SJCRH30 (cell line): ENCODE data around the gene PNMA8C. TPM values are rescaled to one million over a fixed set of nuclear protein-coding genes. Genes with fewer than 3 reads are reported as not detected.
"Not testable (repeated sequence)": the region's sequence is repeated elsewhere in the genome, so short reads cannot be mapped to it uniquely, and the experiment has no call there.

Experiments
- DNase-seq, 2 experiments: peaks; one replicate each; pipeline ENCODE4 v3.0.0-alpha.2; 2015 to 2020
- H3K27ac ChIP-seq: fragments of 250-450 bp; sonication (Bioruptor Pico); 2 replicates; pipeline ENCODE4 v1.5.1; 2020; ENCODE audit warnings: mild to moderate bottlenecking, moderate library complexity
- H3K27me3 ChIP-seq: fragments of 250-450 bp; sonication (Bioruptor Pico); 2 replicates; pipeline ENCODE4 v1.5.1; 2020; ENCODE audit warnings: mild to moderate bottlenecking, moderate library complexity
- H3K36me3 ChIP-seq: fragments of 250-450 bp; sonication (Bioruptor Pico); 2 replicates; pipeline ENCODE4 v1.5.1; 2020; ENCODE audit warnings: mild to moderate bottlenecking, moderate library complexity
- H3K4me1 ChIP-seq: fragments of 250-450 bp; sonication (Bioruptor Pico); 2 replicates; pipeline ENCODE4 v1.5.1; 2020; ENCODE audit warnings: mild to moderate bottlenecking, moderate library complexity
- H3K4me3 ChIP-seq: fragments of 250-450 bp; sonication (Bioruptor Pico); 2 replicates; pipeline ENCODE4 v1.5.1; 2020; ENCODE audit warnings: mild to moderate bottlenecking, moderate library complexity
- H3K9me3 ChIP-seq: fragments of 250-450 bp; sonication (Bioruptor Pico); replicated peaks from 2 replicates; pipeline ENCODE4 v1.5.1; 2020; ENCODE audit warnings: mild to moderate bottlenecking, moderate library complexity
- total RNA-seq: library from RNA; depleted of rRNA; stranded (reverse); fragments of >200 nt; shearing (Covaris generic); gene quantifications from 2 replicates; pipeline ENCODE4 v1.2.3, GENCODE V29; 2014

Gene PNMA8C
- total RNA-seq, 1 experiment from 2014 or later, result 0.02 TPM

GRCh38 chr19:46411088-46411924 lies 17.4 kb downstream of the PNMA8C start:
- H3K9me3 ChIP-seq, result no peaks in the 10 kb centered on the region
- H3K36me3 ChIP-seq, result peaks cover 9% of the 10 kb centered on the region
- H3K27ac ChIP-seq, result no peak overlapping the region
- H3K27me3 ChIP-seq, result no peaks in the 10 kb centered on the region
- no peak for DNase-seq
- H3K4me3 ChIP-seq, result peak overlapping the region; percentile 77
- peaks cover 5% of the 10 kb centered on the region; the same call in 1 of the 2 replicates for H3K4me1 ChIP-seq

GRCh38 chr19:46410205-46411087 lies 18.3 kb downstream of the PNMA8C start:
- DNase-seq, result no peak
- peaks cover 9% of the 10 kb centered on the region for H3K36me3 ChIP-seq
- H3K4me1 ChIP-seq, result peaks cover 6% of the 10 kb centered on the region; the same call in 1 of the 2 replicates
- no peak overlapping the region for H3K27ac ChIP-seq
- no peak overlapping the region for H3K4me3 ChIP-seq
- no peaks in the 10 kb centered on the region for H3K9me3 ChIP-seq
- H3K27me3 ChIP-seq, result no peaks in the 10 kb centered on the region

- no peak for DNase-seq
- H3K9me3 ChIP-seq, result no peaks in the 10 kb centered on the region
- peaks cover 6% of the 10 kb centered on the region; the same call in 1 of the 2 replicates for H3K4me1 ChIP-seq
- no peaks in the 10 kb centered on the region for H3K27me3 ChIP-seq
- H3K4me3 ChIP-seq, result no peak overlapping the region
- H3K27ac ChIP-seq, result no peak overlapping the region
- peaks cover 9% of the 10 kb centered on the region for H3K36me3 ChIP-seq
Measured at GRCh38 chr19:46409191-46409590, 19.5 kb downstream of the PNMA8C start.

GRCh38 chr19:46408664-46409039 lies 20.1 kb downstream of the PNMA8C start:
- peaks cover 9% of the 10 kb centered on the region for H3K36me3 ChIP-seq
- no peaks in the 10 kb centered on the region for H3K9me3 ChIP-seq
- no peaks in the 10 kb centered on the region for H3K27me3 ChIP-seq
- peaks cover 6% of the 10 kb centered on the region; the same call in 1 of the 2 replicates for H3K4me1 ChIP-seq
- no peak for DNase-seq
- H3K27ac ChIP-seq, result no peak overlapping the region
- H3K4me3 ChIP-seq, result no peak overlapping the region

- H3K4me1 ChIP-seq, result peaks cover 6% of the 10 kb centered on the region; the same call in 1 of the 2 replicates
- no peak for DNase-seq
- H3K9me3 ChIP-seq, result no peaks in the 10 kb centered on the region
- H3K4me3 ChIP-seq, result no peak overlapping the region
- H3K27me3 ChIP-seq, result no peaks in the 10 kb centered on the region
- H3K27ac ChIP-seq, result no peak overlapping the region
- H3K36me3 ChIP-seq, result peaks cover 9% of the 10 kb centered on the region
Measured at GRCh38 chr19:46407856-46408663, 20.7 kb downstream of the PNMA8C start.

GRCh38 chr19:46406976-46407375 lies 21.8 kb downstream of the PNMA8C start:
- Histone ChIP-seq H3K36me3 (peaks cover 9% of the 10 kb centered on the region), H3K27me3 (no peaks in the 10 kb centered on the region), H3K4me3 (no peak overlapping the region), H3K9me3 (no peaks in the 10 kb centered on the region), H3K27ac (no peak overlapping the region), H3K4me1 (peaks cover 6% of the 10 kb centered on the region; the same call in 1 of the 2 replicates)
- DNase-seq, result no peak

- 0 out of 2 replicates have a peak, but pooled peaks cover 2% of the 10 kb centered on the region for H3K4me1 ChIP-seq
- peaks cover under 1% of the 10 kb centered on the region; the same call in 1 of the 2 replicates for H3K36me3 ChIP-seq
- no peaks in the 10 kb centered on the region for H3K9me3 ChIP-seq
- peak overlapping the region; percentile 50 for H3K4me3 ChIP-seq
- H3K27ac ChIP-seq, result peak overlapping the region; percentile 56
- no peaks in the 10 kb centered on the region for H3K27me3 ChIP-seq
- peak; percentile 79 to 81 for DNase-seq
Measured at GRCh38 chr19:46404753-46405468, 23.8 kb downstream of the PNMA8C start.

GRCh38 chr19:46404055-46404752 lies 24.5 kb downstream of the PNMA8C start:
- Histone ChIP-seq H3K27me3 (no peaks in the 10 kb centered on the region), H3K36me3 (no peaks in the 10 kb centered on the region), H3K4me3 (peak overlapping the region; percentile 50), H3K9me3 (no peaks in the 10 kb centered on the region), H3K4me1 (0 out of 2 replicates have a peak, but pooled peaks cover 2% of the 10 kb centered on the region), H3K27ac (peak overlapping the region; percentile 56)
- DNase-seq, result peak; percentile 86 to 89

GRCh38 chr19:46402725-46403124 lies 26.0 kb downstream of the PNMA8C start:
- H3K36me3 ChIP-seq, result no peaks in the 10 kb centered on the region
- no peak overlapping the region for H3K27ac ChIP-seq
- H3K4me3 ChIP-seq, result no peak overlapping the region
- 0 out of 2 replicates have a peak, but pooled peaks cover 2% of the 10 kb centered on the region for H3K4me1 ChIP-seq
- H3K9me3 ChIP-seq, result no peaks in the 10 kb centered on the region
- H3K27me3 ChIP-seq, result no peaks in the 10 kb centered on the region
- peak in 1 of 2 experiments; percentile 22 for DNase-seq

GRCh38 chr19:46397801-46398479 lies 30.8 kb downstream of the PNMA8C start:
- H3K27ac ChIP-seq, H3K36me3 ChIP-seq, DNase-seq, H3K4me3 ChIP-seq, H3K4me1 ChIP-seq, H3K9me3 ChIP-seq, H3K27me3 ChIP-seq: not testable (repeated sequence)

- peaks cover 23% of the 10 kb centered on the region for H3K36me3 ChIP-seq
- H3K4me1 ChIP-seq, result no peaks in the 10 kb centered on the region; the same call in 1 of the 2 replicates
- no peaks in the 10 kb centered on the region for H3K27me3 ChIP-seq
- no peak for DNase-seq
- no peak overlapping the region for H3K4me3 ChIP-seq
- H3K27ac ChIP-seq, result no peak overlapping the region
- no peaks in the 10 kb centered on the region for H3K9me3 ChIP-seq
Measured at GRCh38 chr19:46394402-46394797, 34.3 kb downstream of the PNMA8C start.

GRCh38 chr19:46393456-46394401 lies 35.0 kb downstream of the PNMA8C start:
- no peak overlapping the region for H3K27ac ChIP-seq
- no peaks in the 10 kb centered on the region; the same call in 1 of the 2 replicates for H3K4me1 ChIP-seq
- DNase-seq, result no peak
- H3K9me3 ChIP-seq, result no peaks in the 10 kb centered on the region
- H3K4me3 ChIP-seq, result no peak overlapping the region
- H3K36me3 ChIP-seq, result peaks cover 29% of the 10 kb centered on the region
- no peaks in the 10 kb centered on the region for H3K27me3 ChIP-seq
